NCI-H187 treated with DMSO at 0.1 percent for 48 hours (cell line): Measurements from ENCODE around the gene MOCOS.

Source experiments
- DNase-seq: peaks from one replicate; lab custom pipeline; 2025; lab: John Stamatoyannopoulos, UW

Gene MOCOS

DNA sequence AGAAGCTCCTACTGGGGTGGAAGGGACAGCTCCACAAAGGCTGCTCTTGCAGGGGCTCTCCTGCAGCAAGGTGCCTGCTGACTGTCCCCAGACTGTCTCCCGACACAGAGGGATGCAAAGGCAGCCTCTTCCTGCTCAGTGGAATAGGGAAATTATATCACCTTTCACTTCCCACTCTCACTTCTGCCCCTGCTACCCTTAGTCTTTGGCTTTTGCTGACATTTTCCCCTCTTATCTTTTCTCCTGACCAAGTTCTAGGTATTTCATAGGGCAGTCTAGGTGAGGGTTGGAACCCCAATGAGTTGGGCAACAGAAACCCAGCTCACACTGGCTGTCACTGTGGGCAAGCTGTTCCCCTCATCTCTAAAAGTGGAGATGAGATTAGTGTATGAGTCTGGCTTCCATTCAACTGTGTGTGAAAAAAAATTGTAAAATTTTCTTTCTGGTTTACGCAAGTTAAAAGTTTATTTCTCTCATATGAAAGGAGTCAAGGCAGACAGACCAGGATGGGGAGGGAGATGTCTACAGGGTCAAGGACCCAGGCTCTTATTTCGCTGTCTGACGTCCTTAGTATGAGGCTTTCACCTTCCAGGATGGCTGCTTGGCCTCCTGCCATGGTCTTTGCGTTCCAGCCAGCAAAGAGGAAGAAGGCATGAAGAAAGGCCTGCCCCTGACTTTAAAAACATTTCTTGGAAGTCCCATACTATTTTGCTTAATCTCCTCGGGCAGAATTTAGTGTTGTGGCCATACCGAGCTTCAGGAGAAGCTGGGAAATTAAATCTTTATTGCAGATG is 7.5 kb upstream of the MOCOS start:
- no peak for DNase-seq

DNA sequence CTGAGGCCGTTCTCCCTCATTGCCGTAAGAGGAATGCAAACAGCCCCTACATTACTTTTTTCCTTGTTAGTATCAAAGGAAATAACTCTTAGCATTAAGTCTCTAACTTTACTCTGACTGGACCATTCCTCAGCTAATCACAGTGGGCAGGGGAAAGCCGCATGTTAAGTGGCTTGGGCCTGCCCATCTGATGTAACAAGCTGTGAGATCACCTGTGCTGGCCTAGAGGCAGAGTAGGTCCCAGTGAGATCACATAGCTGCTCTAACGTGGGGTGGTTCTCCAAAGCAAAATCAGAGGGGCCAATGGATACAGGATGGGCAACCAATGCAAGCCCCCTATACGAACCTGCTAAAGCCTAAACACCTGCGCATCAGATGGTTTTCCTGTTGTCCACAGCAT is 5.9 kb upstream of the MOCOS start:
- no peak for DNase-seq

DNA sequence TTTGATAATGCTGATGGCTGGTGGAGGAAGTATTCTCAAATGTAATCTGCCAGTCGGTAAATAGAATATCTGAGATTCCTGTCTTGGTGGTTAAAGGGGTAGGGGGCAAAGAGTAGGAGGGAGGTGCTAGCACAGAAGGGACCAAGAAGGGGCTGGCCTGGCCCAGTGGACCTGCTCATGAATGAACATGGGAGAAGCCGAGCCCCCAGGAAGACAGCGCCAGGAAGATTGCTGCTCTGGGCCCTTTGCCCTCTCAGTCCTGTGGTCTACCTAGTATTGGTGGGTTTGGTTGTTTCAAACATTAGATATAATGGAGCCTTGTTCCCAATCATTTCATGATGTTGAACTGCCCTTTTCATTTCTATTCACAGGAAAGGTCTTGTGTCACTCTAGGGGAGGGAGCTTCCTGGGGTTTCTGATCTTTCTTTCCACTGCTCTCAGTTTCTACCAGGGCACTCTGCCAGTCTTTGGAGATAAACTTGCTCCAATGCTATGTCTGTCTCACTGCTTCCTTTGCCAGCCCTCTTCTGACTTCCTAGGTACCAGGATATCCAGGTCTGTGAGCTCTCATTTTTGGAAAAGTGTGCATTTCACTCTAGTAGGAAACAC is 5.3 kb upstream of the MOCOS start:
- DNase-seq = no peak

DNA sequence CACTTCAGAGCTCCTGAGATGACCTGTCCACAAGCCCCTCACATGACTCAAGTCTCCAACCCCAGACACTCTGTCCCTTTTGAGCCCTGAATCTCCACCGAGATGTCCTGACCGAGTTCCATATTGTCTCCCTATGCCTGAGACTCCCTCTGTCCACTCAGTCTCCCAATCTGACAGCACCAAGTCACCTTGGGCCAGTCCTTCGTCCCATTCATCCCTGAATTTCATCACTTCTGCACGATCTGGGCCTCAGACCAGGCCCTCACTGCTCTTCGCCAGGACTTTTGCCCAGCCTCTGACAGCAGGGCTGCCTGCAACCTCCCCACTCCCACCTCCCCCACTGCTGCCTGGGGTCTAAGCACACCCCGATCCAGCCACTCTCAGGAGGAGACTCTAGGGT is 4.3 kb upstream of the MOCOS start:
- DNase-seq = no peak

DNA sequence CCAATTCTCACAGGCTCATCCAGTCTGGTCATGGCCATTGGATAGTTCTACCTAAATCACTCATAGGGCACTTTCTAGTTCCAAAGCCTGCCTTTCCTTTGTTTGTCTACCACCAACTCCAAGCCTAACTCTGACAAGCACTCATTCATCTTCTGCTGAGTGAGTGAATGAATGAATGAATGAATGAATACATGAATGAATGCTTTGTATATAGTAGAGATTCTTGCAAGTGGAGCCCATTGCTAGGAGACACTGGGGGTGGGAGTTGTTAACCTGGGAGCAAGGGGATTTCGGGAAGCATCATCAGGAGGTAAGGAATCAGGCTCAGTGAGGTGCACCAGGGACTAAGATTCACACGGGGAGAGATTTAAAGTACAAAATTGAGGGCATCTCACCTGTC is 3.3 kb upstream of the MOCOS start:
- no peak for DNase-seq

DNA sequence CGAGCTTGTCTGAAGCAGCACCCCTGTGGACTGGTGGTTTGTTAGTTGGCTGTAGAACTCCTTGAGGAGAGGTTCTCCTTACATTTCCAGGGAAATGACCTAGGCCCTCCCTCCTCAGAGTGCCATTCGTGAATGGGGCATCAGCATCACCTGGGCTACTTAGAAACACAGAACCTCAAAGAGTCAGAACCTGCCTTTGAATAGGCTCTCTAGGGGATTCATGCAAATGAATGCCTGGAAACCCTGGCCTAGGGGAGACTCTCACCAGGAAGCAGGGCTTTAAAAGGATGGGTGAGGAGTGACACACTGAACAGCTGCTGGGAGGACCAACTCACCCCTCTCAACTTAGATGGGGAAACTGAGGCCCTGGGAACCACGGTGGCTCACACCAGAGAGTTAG is 2.1 kb upstream of the MOCOS start:
- DNase-seq = no peak

DNA sequence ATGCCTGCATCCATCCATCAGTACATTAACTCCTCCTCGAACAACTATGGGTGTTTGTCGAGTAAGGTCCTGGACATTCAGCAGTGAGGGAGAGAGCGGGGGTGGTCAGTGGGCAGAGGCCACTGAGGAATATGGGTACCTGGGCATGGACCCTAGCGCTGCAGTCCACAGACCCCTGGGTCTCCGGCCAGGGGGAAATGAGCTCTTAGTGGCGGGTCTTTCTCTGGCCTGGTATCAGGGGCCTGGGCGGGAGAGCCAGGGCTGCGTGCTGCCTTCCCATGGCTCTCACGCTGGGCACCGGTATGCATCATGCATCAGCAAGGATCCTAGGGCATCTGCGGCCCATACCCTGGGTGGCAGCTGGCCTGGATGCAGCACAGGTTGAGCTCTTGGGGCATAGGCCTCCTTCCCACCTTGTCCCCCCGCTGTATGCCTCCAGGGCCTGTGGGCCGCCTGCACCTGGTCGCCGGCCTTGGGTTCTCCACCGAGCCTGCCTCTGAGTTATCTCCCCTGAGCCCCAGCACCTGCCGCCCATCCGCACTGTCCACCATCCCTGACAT is 1.3 kb upstream of the MOCOS start:
- no peak for DNase-seq

DNA sequence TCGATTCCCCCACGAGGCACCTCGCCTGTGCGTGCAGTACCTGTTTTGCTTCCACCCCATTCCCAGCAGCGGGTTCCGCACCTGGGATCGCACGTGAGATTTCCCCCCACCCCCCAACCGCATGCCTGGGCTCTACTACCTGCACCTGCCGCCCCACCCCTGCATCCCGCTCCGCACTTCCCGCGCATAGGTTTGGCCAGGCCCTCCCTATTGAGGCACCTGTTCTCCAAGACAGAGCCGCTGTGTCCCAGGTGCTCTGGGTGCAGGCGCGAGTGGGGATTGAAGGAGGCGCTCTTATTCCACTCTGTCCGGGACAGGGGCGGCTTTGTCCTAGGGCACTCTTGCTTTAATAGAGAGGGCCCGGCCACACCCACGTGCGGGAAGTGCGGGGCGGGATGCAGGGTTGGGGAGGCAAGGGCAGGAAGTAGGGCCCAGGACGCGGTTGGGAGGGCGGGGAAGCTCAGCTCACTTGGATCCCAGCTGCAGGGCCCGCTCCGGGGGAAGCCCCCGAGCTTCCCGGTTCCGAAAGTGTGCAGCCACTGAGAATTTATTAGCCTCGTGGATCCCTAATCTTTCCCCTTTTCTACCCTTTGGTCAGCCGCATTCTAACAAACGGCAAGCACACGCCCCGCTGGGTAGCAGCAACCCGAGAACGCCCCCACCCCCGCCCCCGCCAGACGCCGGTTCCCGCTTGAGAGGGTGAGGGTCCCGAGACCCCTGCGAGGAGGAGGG is 670 bp upstream of the MOCOS start:
- no peak for DNase-seq

DNA sequence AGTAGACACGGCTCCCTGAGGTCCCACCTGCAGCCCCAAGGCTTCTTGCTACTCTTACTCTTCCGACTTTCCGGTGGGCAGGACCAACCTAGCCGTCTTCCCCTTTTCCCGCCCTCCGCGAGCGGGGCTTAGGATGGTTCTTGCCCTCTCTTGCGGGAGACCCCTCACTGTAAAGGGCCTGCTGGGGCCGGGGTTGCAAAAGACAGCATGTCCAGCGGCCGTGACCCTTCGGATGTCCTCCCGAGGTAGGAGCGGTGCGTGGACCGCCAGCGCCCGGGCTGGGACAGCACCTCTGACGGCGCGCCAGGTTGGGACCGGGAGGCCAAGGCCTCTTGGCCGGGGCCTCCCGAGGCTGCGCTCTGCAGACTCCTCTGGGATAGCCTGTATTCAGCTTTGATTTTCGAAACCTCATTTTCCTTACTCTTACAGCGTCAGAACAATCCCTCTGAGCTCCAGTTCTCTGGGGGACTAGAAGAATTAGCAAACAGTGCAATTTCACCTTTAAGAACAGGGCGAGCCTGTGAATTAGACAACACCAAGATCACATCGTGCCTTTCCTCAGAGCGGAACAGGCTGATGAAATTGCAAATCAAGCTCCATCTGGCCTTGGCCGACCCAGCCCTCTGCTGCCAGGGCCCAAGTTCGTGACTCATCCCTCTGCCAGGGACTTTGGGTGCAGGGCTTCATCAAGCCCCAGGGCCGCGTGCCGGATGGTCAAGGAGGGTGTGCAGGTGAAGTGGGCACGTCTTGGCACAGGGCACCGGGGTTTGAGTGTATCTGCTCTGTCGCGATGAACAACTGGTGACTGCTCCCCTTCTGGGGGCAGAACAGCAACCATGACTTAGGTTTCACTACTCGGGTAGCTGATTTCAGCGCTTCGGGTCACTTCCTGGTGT is 777 bp downstream of the MOCOS start:
- DNase-seq = no peak

DNA sequence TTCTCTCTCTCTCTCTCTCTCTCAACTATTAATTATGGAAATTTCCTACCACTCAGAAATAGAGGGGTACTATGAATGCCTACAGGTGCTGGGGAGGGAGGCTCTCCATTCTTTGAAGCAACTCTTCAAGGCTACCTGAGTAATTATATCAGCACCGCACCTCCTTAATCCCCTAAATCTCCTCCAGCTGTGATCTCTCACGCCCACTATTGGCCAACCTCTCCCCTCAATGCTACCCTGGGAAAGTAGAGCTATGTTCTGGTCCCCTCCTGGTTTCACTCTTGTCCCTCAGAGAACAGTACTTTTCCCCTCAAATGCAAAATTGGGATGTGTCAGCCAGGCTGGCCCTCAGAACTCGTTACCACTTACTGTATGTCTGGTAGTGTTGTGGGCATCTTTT is 1.6 kb downstream of the MOCOS start:
- DNase-seq = no peak

DNA sequence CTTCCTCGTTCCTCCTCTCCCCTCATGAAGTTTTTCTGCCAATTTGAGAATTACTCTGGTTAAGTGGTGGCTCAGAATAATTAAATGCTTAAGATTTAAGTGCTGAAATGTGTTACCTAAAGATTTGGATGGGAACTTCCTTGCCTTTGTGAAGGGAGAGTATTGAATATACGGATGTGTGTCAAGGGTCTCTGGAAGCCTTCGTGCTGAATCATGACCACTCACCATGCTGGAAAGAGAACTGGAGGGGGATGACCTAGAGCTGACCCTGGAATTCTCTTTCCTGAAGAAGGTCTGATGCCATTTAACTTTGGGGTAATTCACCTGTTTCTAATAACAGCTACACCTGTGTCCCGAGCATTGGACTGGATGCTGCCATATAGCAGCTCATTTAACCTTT is 2.2 kb downstream of the MOCOS start:
- no peak for DNase-seq

DNA sequence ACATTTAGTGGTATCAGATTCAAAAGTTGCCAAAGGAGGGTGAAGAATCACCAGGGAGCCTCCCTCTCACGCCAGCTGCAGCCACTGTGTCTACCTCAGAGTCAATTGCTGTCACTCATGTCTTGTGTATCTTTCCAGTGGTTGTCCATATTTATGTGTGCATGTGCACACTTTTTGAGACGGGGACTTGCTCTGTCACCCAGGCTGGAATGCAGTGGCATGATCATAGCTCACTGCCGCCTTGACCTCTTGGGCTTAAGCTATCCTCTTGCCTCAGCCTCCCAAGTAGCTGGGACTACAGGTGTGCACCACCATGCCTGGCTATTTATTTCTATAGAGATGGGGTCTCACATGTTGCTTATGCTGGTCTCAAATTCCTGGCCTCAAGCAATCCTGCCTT is 4.0 kb downstream of the MOCOS start:
- DNase-seq = no peak

DNA sequence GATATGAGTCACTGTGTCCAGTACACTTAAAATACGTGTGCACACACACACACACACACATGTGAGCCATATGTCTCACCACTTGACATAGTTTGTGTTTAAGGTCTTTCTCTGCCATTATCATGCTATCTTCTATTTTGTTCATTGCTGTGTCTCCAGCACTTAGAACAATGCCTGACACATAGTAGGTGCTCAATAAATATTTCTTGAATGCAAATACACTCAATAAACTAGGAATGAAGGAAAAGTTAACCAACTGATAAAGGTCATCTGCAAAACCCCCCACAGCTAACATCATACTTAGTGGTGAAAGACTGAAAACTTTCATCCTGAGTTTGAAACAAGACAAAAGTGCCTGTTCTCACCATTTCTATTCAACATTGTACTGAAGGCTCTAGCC is 4.4 kb downstream of the MOCOS start:
- DNase-seq = no peak

DNA sequence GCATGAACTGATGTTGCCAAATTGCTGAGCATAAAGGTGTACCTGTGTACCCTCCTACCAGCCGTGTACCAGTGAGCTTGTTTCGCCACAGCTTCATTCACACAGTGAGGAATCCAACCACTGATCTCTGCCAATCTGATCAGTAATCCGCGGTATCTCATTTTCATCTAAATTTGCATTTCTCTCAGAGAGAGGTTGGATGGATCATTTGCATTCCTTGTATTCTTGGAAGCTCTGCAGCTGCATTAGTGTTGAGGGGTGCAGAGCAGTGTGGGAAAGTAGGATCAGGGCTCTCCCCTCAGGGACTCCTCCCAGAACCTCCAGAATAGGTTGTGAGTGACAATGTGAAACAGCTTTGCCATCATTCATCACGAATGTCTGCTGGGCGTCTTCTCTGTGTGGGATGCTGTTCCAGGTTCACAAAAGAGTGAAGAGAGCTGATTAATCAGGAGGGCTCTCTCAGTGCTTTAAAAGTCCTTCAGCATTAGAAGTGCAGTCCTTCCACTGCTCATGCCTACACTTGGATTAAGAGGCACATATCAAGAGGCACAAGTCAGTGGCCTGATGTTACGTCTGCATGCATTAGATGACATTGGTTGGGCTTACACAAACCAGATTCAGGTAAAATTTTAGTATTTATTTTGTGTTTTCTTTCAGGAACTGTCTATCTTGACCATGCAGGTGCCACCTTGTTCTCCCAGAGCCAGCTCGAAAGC is 7.5 kb downstream of the MOCOS start:
- DNase-seq = no peak

DNA sequence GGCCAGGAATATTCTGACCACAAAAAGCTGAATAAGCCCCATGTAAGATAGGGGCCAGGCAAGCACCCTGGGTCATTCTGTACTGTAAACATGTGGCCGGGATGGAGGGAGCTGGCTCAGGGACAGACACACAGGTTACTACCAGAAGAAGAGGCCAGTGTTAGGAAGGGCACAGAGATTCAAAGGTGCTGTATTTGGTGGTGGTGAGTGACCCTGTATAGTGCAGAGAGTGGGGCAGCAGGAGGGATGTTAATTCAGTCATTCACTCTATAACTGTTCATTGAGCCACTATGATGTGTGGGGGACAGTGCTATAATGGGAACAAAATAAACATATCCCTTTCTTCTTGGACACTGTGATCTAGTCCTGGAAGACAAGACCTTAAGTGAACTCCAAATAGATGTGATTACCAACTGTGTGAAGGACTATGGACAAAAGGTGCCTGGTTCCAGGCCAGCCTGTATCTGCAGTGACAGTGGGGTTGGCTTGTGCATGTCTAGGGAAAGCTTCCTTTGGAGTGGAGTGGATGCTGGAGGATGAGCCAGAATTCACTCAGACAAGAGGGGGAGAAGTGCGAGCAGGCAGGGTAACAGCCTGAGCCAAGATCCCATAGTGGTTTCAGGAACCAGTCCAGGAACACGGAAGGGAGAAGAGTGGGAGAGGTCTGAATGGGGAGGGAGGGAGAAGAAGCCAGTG is 8.3 kb downstream of the MOCOS start:
- DNase-seq = no peak

DNA sequence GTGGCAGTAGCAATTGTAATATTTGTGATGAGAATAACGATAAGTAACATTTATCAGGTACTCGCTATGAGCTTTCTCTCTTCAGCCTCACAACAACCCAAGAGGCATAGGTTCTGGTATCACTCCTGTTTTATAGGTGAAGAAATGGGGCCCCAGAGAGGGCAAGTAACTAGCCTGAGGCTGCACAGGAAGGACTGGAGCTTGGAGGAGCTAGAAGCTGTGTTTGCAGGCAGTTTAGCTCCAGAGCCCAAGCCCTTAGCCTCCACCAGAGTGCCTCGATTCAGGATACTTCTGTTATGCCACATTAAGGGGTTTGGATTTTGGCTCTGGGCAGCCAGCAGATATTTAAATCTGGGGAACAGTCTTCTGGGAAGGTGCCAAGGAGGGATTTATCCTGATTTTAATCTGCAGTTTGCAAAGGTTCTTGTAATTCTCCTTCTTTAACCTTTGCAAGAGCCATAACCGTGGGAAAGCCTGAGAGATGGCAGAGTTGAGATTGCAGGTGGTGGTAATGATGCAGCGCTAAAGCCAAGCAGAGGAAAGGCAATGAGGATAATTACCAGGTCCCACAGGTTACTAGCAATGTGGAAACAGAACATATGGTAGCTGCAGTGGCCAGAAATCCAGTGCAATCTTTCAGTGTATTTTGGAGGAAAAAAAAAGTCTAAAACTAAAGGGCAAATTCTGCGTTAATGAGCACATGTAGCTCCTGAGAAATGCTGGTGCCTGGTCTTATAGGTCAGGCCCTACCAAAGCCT is 9.1 kb downstream of the MOCOS start:
- DNase-seq = no peak

DNA sequence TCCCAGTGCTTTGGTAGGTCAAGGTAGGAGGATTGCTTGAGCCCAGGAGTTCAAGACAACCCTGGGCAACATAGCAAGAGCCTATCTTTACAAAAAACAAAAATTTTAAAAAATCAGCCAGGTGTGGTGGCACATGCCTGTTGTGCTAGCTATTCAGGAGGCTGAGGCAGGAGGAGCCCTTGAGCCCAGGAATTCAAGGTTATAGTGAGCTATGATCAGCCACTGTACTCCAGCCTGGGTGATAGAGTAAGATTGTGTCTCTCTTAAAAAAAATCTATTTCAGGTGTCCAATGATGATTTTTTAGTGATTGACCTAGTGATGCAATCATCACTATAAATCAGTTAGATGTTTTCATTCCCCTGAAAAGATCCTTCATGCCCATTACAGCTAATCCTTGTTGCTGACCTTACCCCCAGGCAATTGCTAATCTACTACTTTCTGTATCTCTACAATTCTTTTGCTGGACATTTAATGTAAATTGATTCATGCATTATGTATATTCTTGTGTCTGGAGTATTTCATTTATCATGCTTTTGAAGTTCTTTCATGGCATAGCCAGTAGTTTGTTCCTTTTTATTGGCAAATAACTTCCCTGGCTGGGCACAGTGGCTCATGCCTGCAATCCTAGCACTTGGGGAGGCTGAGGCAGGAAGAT is 10.3 kb downstream of the MOCOS start:
- DNase-seq = no peak

DNA sequence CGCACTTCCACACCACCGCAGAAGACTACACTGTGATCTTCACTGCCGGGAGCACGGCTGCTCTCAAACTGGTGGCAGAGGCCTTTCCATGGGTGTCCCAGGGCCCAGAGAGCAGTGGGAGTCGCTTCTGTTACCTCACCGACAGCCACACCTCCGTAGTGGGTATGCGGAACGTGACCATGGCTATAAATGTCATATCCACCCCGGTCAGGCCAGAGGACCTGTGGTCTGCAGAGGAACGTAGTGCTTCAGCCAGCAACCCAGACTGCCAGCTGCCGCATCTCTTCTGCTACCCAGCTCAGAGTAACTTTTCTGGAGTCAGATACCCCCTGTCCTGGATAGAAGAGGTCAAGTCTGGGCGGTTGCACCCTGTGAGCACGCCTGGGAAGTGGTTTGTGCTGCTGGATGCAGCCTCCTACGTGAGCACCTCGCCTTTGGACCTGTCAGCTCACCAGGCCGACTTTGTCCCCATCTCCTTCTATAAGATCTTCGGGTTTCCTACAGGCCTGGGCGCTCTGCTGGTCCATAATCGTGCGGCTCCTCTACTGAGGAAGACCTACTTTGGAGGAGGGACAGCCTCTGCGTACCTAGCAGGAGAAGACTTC is 12.5 kb downstream of the MOCOS start:
- DNase-seq = no peak

DNA sequence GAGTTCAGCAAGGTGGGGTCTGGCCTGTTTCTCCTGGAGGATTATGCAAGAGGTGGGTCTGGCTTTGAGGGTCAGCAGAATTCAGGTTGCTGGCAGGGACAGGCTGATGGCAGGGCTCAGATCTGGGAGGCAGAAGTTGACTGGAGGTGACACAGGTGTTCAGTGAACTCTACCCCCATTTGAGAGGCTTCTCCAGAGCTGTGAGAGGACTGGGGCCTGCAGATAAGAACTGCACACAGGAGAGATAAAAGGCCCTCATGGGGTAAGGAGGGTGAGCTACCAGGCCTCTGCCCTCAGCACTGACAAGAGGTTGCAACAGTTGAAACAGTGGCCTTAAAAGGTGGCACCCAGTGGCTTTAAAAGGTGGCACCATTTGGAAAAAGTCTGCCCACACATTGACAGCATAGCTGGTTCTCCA is 13.1 kb downstream of the MOCOS start:
- DNase-seq = no peak
